ENCODE data around the gene RBMY1F. TPM values are rescaled to one million over a fixed set of nuclear protein-coding genes. Genes with fewer than 3 reads are reported as not detected.

Gene RBMY1F
- total RNA-seq (2022; extraction: Qiagen RNA extraction) = not detected in 5 replicates

GRCh38 chrY:22182823-22183222 lies at the start of gene RBMY1F:
Gene RBMY1F (minus strand): TSS chrY:22182923. CDS start chrY:22180969, 1,954 bp downstream.

Other genes starting within 250 kb of the RBMY1F start
- not detected in 5 replicates for gene RBMY1J, start 220.5 kb upstream of the RBMY1F start, total RNA-seq (2022; extraction: Qiagen RNA extraction)